SHP77 (cell line): ENCODE results near the gene FAM131A.

Experiments
- DNase-seq, 2 experiments: peaks; one replicate each; lab custom pipeline; 2025; lab: John Stamatoyannopoulos, UW

The FAM131A gene

DNA sequence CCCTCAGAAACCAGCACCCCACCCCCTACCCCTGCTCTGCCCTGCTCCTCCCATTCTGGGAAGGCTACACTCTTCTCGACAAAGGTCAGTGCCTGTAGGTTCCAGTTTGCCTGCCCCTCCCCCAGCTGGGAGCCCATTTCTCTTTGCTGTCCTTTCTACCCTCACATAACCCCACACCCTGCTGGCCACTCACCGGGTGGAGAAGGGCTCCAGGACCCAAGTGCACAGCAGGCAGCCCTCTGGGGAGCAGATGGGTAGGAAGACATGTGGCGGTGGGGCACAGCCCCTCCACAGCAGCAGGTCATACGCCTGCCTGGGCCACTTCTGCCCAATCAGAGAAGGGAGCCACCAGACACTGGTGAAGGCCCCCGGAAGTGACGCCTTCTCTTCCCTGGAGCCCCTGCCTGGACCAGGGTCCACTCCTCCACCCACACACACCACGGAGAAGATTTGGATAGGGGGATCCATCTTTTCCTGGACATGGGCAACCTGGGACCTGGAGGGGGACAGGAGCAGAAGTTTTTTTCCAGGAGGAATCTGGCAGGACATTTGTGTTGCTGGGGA is 40.6 kb downstream of the FAM131A start, which contains the start of gene THPO:
THPO (minus strand) TSS at position 326 of the 564 bp plus-strand sequence. CDS start 1,948 bp downstream, outside the sequence.
- peak; percentile 83 to 86 for DNase-seq

- DNase-seq = no peak
These were observed 41.4 kb downstream of the FAM131A start for GRCh38 chr3:184378651-184379357.

DNA sequence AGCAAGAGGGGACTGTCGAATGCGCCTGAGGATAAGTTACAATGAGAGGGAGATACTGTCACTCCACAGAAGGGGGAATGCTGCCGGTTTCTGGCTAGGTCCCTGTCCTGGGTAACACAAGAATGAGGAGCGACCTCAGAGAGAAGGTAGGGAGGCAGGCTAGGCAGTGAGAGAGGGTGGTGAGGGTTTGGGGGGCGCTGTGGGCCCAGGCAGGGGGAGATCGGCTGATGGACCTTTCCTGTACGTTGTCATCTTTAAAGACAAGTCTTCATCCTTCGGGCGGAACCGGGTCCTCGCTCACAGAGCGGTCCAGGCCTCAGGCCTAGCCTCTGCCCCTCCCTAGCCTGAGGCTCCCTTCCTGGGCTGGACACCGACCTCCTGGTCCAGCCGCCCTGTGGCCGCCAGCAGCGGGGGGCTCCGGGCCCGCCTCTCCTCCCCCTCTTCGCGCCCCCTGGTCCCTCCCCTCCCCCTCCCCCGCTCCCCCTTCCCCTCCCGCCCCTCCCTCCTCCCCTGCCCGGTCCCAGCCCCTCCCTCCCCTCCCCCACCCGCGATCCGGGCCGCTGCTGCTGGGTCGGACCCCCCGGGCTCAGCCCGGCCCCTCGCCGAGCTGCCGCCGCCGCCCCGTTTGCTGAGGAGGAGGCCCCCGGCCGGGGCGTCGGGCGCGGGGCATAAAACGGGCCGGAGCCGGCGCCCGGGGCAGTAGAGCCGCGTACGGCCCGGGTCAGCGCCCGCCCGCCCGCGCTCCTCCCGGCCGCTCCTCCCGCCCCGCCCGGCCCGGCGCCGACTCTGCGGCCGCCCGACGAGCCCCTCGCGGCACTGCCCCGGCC is 42.2 kb downstream of the FAM131A start, which contains the start of gene CHRD:
CHRD (plus strand) TSS at position 697 of the 827 bp plus-strand sequence. CDS start 265 bp downstream, outside the sequence.
- no peak for DNase-seq

DNA sequence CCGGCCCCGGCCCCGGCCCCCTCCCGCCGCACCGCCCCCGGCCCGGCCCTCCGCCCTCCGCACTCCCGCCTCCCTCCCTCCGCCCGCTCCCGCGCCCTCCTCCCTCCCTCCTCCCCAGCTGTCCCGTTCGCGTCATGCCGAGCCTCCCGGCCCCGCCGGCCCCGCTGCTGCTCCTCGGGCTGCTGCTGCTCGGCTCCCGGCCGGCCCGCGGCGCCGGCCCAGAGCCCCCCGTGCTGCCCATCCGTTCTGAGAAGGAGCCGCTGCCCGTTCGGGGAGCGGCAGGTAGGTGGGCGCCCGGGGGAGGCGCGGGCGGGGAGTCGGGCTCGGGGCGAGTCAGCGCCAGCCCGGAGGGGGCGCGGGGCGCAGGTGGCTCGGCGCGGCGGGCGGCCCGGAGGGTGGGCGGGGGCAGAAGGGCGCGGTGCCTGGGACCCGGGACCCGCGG is 42.8 kb downstream of the FAM131A start:
- DNase-seq = peak in 1 of 2 experiments; percentile 19

GRCh38 chr3:184380627-184381260 is 43.3 kb downstream of the FAM131A start:
- no peak for DNase-seq

GRCh38 chr3:184381261-184382224 is 44.1 kb downstream of the FAM131A start:
- DNase-seq = no peak

- no peak for DNase-seq
These were observed 45.1 kb downstream of the FAM131A start for GRCh38 chr3:184382326-184383032.

- DNase-seq = no peak
These were observed 45.8 kb downstream of the FAM131A start for GRCh38 chr3:184383033-184383740.

DNA sequence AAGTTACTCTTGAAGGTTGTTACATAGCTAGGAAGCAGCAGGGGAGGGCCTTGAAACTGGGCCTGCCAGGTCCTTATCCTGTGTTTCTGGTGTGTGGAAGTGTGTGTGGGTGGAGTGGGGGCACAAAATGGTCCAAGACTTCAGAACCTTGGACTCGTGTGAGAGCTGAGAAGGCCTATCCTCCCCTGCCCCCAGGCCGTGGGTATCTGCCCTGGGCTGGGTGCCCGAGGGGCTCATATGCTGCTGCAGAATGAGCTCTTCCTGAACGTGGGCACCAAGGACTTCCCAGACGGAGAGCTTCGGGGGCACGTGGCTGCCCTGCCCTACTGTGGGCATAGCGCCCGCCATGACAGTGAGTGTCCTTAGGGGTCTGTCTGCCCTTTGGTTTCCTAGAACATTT is 46.9 kb downstream of the FAM131A start:
- no peak for DNase-seq

DNA sequence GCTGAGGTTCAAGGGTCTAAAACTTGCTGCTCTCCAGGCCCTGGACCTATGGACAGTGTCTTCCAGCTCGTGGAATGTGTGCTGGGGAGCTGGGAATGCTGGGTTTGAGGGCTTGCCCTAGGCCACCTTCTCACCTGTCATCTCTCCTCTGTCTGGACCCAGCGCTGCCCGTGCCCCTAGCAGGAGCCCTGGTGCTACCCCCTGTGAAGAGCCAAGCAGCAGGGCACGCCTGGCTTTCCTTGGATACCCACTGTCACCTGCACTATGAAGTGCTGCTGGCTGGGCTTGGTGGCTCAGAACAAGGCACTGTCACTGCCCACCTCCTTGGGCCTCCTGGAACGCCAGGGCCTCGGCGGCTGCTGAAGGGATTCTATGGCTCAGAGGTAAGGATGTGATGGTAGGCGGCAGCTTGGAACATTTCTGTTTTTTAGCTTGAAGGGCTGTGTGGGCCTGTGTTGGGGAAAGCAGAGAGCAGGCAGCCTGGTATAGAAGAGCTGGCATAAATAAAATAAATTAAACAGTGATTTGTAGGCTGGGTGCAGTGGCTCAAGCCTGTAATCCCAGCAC is 47.5 kb downstream of the FAM131A start:
- DNase-seq = no peak

DNA sequence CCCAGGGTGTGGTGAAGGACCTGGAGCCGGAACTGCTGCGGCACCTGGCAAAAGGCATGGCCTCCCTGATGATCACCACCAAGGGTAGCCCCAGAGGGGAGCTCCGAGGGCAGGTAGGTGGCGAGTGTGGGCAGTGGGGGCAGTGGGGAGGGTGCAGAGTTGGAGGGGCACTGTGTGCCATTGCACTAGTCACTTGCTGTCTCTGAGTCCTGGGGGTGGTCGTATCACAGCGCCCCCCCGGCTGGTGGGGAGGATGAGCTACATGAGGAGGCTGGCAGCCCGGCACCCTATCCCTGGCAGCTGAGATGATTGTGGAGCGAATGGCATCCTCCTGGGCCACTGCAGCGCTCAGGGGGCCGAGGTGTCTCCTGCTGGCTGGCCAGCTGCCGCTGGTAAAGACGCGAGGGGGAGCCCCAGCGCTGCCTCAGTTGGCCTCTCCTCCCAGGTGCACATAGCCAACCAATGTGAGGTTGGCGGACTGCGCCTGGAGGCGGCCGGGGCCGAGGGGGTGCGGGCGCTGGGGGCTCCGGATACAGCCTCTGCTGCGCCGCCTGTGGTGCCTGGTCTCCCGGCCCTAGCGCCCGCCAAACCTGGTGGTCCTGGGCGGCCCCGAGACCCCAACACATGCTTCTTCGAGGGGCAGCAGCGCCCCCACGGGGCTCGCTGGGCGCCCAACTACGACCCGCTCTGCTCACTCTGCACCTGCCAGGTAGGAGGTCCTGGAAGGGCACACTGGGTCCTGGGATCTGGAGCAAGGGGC is 48.8 kb downstream of the FAM131A start:
- DNase-seq = no peak

- DNase-seq = no peak
These were observed 49.8 kb downstream of the FAM131A start for GRCh38 chr3:184387174-184387714.

- no peak for DNase-seq
These were observed 51.0 kb downstream of the FAM131A start for GRCh38 chr3:184388164-184388935.

DNA sequence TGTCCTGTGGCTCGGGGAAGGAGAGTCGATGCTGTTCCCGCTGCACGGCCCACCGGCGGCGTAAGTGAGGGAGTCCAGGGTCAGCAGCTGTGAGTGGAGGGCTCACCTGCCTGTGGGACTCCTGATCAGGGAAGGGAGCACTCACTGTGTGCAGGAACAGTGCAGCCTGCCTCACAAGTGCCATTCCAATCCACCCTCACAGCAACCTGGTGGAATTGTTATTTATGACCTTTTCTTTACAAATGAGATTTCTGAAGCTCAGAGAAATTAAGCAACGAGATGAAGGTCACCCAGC is 51.5 kb downstream of the FAM131A start:
- no peak for DNase-seq

DNA sequence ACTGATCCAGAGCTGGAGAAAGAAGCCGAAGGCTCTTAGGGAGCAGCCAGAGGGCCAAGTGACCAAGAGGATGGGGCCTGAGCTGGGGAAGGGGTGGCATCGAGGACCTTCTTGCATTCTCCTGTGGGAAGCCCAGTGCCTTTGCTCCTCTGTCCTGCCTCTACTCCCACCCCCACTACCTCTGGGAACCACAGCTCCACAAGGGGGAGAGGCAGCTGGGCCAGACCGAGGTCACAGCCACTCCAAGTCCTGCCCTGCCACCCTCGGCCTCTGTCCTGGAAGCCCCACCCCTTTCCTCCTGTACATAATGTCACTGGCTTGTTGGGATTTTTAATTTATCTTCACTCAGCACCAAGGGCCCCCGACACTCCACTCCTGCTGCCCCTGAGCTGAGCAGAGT is 52.0 kb downstream of the FAM131A start:
- DNase-seq = no peak

DNA sequence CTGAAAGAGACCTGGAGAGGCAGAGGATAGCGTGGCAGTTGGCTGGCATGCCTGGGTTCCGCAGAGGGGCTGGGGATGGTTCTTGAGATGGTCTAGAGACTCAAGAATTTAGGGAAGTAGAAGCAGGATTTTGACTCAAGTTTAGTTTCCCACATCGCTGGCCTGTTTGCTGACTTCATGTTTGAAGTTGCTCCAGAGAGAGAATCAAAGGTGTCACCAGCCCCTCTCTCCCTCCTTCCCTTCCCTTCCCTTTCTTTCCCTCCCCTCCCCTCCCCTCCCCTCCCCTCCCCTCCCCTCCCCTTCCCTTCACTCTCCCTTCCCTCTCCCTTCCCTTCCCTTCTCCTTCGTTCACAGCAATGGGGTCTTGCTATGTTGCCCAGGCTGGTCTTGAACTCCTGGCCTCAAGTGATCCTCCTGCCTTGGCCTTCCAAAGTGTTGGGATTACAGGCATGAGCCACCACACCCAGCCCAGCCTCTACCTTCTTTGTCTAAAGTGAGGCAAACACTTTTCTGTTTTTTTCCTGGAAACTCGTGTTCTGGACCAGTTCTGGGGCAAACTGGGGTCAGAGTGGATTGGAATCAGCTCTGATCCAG is 52.6 kb downstream of the FAM131A start:
- no peak for DNase-seq

GRCh38 chr3:184391266-184391665 is 53.9 kb downstream of the FAM131A start:
- DNase-seq = no peak
